ENCODE results near the gene NKIRAS1. TPM values are rescaled to one million over a fixed set of nuclear protein-coding genes. Genes with fewer than 3 reads are reported as not detected.

Gene NKIRAS1
- total RNA-seq, result 10 to 100 TPM in 2 of 6 experiments, 1 to 10 TPM in 4; 7.0 to 14.2 (median 8.5) TPM
- long read RNA-seq, partial matches to known transcripts, result 0 of 6 reads
- long read RNA-seq, other reads (novel, unspliced or antisense), result 3 of 6 reads

DNA sequence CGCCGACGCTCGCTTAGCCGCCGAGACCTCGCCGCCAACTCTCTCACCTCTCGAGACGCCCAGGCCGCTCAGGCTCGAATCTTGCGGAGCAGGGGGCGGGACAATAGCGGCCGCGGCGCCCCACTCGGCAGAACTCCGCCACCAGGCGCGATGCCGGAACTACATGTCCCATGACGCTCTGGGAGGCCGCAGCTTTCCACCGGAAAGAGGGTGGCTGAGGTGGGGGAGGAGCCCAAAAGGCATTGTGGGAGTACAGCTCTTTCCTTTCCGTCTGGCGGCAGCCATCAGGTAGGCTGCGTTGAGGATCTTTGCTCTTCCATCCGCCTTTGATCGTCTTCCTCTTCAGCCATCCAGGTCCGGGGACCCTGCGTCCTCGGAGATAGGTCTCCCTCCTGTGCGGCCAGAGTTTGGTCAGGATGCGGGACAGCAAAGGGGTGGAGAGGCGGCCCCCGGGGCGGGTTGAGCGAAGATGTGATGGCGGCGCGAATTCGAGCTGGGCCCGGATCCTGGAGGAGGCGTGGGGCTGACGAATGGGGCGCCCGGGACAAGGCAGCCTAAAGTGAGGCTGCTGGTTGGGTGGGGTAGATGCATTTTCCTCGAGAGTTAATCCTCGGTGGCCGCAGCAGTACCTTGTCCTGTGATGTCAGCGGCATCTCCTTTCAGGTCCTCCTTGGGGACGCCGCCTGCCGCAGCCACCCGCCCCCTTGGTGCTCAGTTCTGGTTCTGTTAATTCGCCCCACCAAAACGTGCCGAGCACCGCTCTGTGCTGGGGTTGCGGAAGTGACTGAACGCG, at the start of gene NKIRAS1, which contains the start of gene RPL15:
Gene NKIRAS1, minus strand, starts transcription at position 105 of the 793 bp plus-strand sequence. CDS start 6,086 bp downstream, outside the sequence.
Gene RPL15, plus strand, starts transcription at position 247 of the 793 bp plus-strand sequence. CDS start 728 bp downstream, outside the sequence.
- Histone ChIP-seq H3K4me3 (peak within 1 kb of the TSS; percentile 89 to 96 (median 91)), H3K36me3 (peaks cover 0 to 24% (median 12%) of the 10 kb centered on the region in 4 donors), H3K27ac (peak within 1 kb of the TSS; percentile 87 to 98 (median 98)), H3K27me3 (no peaks in the 10 kb centered on the region), H3K4me1 (peaks cover 0 to 29% (median 12%) of the 10 kb centered on the region in 4 donors), H3K9me3 (no peaks in the 10 kb centered on the region)
- 0% methylated on average over 29 of the region's 64 CpGs for WGBS (ENCODE audit: insufficient coverage, low coverage, low lambda C conversion rate, missing lambda C conversion rate)
- peak; percentile 98 to 99 (median 99) for DNase-seq
- intact Hi-C loops (cut with DNase I), result no loop called here
- peak; percentile 94 to 98 (median 96) for ATAC-seq
- TF ChIP-seq POLR2A (IDR thresholded peaks at IDR 0.05) (peak; percentile 96), CTCF (IDR thresholded peaks at IDR 0.05) (peak; percentile 44 to 68 (median 52))

GRCh38 chr3:23966328-23966727, 49.5 kb upstream of the NKIRAS1 start:
- Histone ChIP-seq H3K27me3 (no peaks in the 10 kb centered on the region), H3K27ac (no peak overlapping the region), H3K9me3 (no peaks in the 10 kb centered on the region), H3K36me3 (peaks cover 0 to 60% (median 21%) of the 10 kb centered on the region in 4 donors), H3K4me3 (no peak overlapping the region), H3K4me1 (no peaks in the 10 kb centered on the region)
- TF ChIP-seq POLR2A (IDR thresholded peaks at IDR 0.05) (no peak), CTCF (IDR thresholded peaks at IDR 0.05) (no peak)
- WGBS (ENCODE audit: insufficient coverage, low coverage, low lambda C conversion rate, missing lambda C conversion rate), result 77% methylated on average over 1 of the region's 1 CpG
- DNase-seq (no peak), ATAC-seq (no peak)
- intact Hi-C loops (cut with DNase I), result no loop called here

DNA sequence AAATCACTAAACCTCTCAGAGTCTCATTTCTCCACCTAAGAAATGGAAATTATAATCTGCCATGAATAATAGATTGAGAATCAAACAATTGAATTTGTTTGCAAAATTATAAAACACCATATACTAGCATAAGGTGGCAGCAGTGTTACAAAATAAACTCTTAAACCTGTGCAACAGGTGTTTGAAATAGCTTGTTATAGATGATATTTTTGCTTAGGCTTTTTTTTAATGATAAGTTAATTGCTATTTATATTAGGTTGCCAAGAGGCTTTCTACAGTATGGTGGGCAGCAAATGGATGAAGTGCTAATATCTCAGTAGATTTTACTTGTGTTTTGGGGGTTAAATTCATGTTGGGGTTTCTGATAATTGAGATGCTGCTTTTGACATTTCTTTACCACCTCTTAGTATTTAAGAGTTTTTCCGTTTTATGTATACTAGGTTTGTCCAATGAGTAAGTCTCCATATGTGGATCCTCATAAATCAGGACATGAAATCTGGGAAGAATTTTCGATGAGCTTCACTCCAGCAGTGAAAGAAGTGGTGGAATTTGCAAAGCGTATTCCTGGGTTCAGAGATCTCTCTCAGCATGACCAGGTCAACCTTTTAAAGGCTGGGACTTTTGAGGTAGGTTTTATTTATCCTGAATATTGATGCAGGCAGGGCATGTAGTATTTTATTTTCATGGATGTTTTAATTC, 47.9 kb upstream of the NKIRAS1 start:
- H3K36me3 ChIP-seq, result peaks cover 0 to 74% (median 23%) of the 10 kb centered on the region in 4 donors
- no peak overlapping the region for H3K4me3 ChIP-seq
- no peaks in the 10 kb centered on the region for H3K27me3 ChIP-seq
- 94% methylated on average over 3 of the region's 3 CpGs for WGBS (ENCODE audit: insufficient coverage, low coverage, low lambda C conversion rate, missing lambda C conversion rate)
- intact Hi-C loops (cut with DNase I), result no loop called here
- no peaks in the 10 kb centered on the region for H3K9me3 ChIP-seq
- TF ChIP-seq CTCF (IDR thresholded peaks at IDR 0.05), result no peak
- no peak for TF ChIP-seq POLR2A (IDR thresholded peaks at IDR 0.05)
- DNase-seq, result no peak
- H3K4me1 ChIP-seq, result no peaks in the 10 kb centered on the region
- ATAC-seq, result no peak
- H3K27ac ChIP-seq, result no peak overlapping the region

- Histone ChIP-seq H3K27me3 (no peaks in the 10 kb centered on the region), H3K27ac (no peak overlapping the region), H3K36me3 (peaks cover 0 to 60% (median 13%) of the 10 kb centered on the region in 4 donors), H3K4me1 (no peaks in the 10 kb centered on the region), H3K9me3 (no peaks in the 10 kb centered on the region), H3K4me3 (no peak overlapping the region)
- no peak for TF ChIP-seq CTCF (IDR thresholded peaks at IDR 0.05)
- TF ChIP-seq POLR2A (IDR thresholded peaks at IDR 0.05), result no peak
- DNase-seq, result no peak
- no peak for ATAC-seq
- intact Hi-C loops (cut with DNase I), result no loop called here
- WGBS (ENCODE audit: insufficient coverage, low coverage, low lambda C conversion rate, missing lambda C conversion rate), result 95% methylated on average over 5 of the region's 5 CpGs
Observed at GRCh38 chr3:23961913-23962312, 45.1 kb upstream of the NKIRAS1 start.
